WTC11 (cell line): ENCODE results near the gene JAKMIP1. TPM values are rescaled to one million over a fixed set of nuclear protein-coding genes. Genes with fewer than 3 reads are reported as not detected.

Source experiments
- ATAC-seq: fragments of 200-7000 bp; cut with Tn5 transposase; 2 replicates; pipeline ENCODE4 v1.10.0; 2021; ENCODE audit warnings: mild to moderate bottlenecking, moderate library complexity
- CTCF ChIA-PET: fragments of 300-600 bp; sonication (Branson Sonifier 250); formaldehyde crosslinking; loops from one replicate; lab custom pipeline; 2021; ENCODE audit warnings: antibody characterized with exemption; lab: Charles Lee
- POLR2A ChIA-PET: fragments of 350-600 bp; sonication (Branson Sonifier 250); formaldehyde crosslinking; loops from one replicate; lab custom pipeline; 2021; ENCODE audit warnings: antibody characterized with exemption; lab: Charles Lee
- DNase-seq: peaks from one replicate; pipeline ENCODE4 v3.0.0; 2021; ENCODE audit warnings: low spot score
- H3K27ac Mint-ChIP-seq: 2 replicates; pipeline ENCODE4 v1.8.0; 2021; ENCODE audit warnings: mixed read lengths
- H3K27me3 Mint-ChIP-seq: 2 replicates; pipeline ENCODE4 v1.8.0; 2021; ENCODE audit warnings: low read depth, mild to moderate bottlenecking, moderate library complexity, mixed read lengths
- H3K36me3 Mint-ChIP-seq: 2 replicates; pipeline ENCODE4 v1.8.0; 2021; ENCODE audit warnings: mixed read lengths
- H3K4me1 Mint-ChIP-seq: 2 replicates; pipeline ENCODE4 v1.8.0; 2022; ENCODE audit warnings: mixed read lengths
- H3K4me3 Mint-ChIP-seq: 2 replicates; pipeline ENCODE4 v1.8.0; 2021; ENCODE audit warnings: mild to moderate bottlenecking, moderate library complexity, mixed read lengths
- H3K9me3 Mint-ChIP-seq: 2 replicates; pipeline ENCODE4 v1.8.0; 2021; ENCODE audit warnings: mixed read lengths
- EMX1 ChIP-seq: fragments of 250-450 bp; sonication (Bioruptor Pico); IDR thresholded peaks from 2 replicates; pipeline ENCODE4 v1.8.0; 2021; ENCODE audit warnings: mild to moderate bottlenecking
- GRHL2 ChIP-seq: fragments of 250-450 bp; sonication (Bioruptor Pico); IDR thresholded peaks from 2 replicates; pipeline ENCODE4 v1.8.0; 2022; ENCODE audit warnings: mild to moderate bottlenecking, moderate library complexity; ENCODE audit not compliant: insufficient replicate concordance, severe bottlenecking
- GTF2I ChIP-seq: fragments of 250-450 bp; sonication (Bioruptor Pico); conservative IDR thresholded peaks from 2 replicates; pipeline ENCODE4 v1.4.0; 2021; ENCODE audit warnings: mild to moderate bottlenecking
- IRF2 ChIP-seq: sonication (generic); formaldehyde crosslinking; IDR thresholded peaks from 2 replicates; pipeline ENCODE4 v1.8.0; 2022; ENCODE audit warnings: low read depth, missing genetic modification reagents, borderline replicate concordance
- JAZF1 ChIP-seq: fragments of 250-450 bp; sonication (Bioruptor Pico); IDR thresholded peaks from 2 replicates; pipeline ENCODE4 v1.9.0; 2021; ENCODE audit warnings: moderate library complexity, mild to moderate bottlenecking, inconsistent platforms
- NFYB ChIP-seq: sonication (generic); formaldehyde crosslinking; conservative IDR thresholded peaks from 2 replicates; pipeline ENCODE4 v1.8.0; 2022; ENCODE audit warnings: low read depth, missing genetic modification reagents
- PRRX2 ChIP-seq: fragments of 250-450 bp; sonication (Bioruptor Pico); IDR thresholded peaks from 2 replicates; pipeline ENCODE4 v1.8.0; 2021; ENCODE audit warnings: mild to moderate bottlenecking
- ZNF138 ChIP-seq: sonication (generic); formaldehyde crosslinking; conservative IDR thresholded peaks from 2 replicates; pipeline ENCODE4 v1.8.1; 2022; ENCODE audit warnings: mild to moderate bottlenecking, moderate library complexity, missing genetic modification reagents
- ZNF219 ChIP-seq: sonication (generic); formaldehyde crosslinking; IDR thresholded peaks from 2 replicates; pipeline ENCODE4 v1.8.0; 2023; ENCODE audit warnings: missing genetic modification reagents, mild to moderate bottlenecking, borderline replicate concordance
- ZNF263 ChIP-seq: sonication (generic); formaldehyde crosslinking; IDR thresholded peaks from 2 replicates; pipeline ENCODE4 v1.8.1; 2022; ENCODE audit warnings: low read depth, mild to moderate bottlenecking, moderate library complexity, missing genetic modification reagents
- ZNF671 ChIP-seq: fragments of 250-450 bp; sonication (Bioruptor Pico); IDR thresholded peaks from 2 replicates; pipeline ENCODE4 v1.8.0; 2021; ENCODE audit warnings: mild to moderate bottlenecking
- total RNA-seq: library from RNA; stranded (reverse); gene quantifications from 3 replicates; pipeline ENCODE4 v1.2.3, GENCODE V29; 2021
- TF ChIP-seq, protein P1 (sequence below): sonication (generic); formaldehyde crosslinking; IDR thresholded peaks from 2 replicates; pipeline ENCODE4 v1.8.1; 2022; ENCODE audit warnings: missing genetic modification reagents, borderline replicate concordance
- TF ChIP-seq, protein P2 (sequence below): sonication (generic); formaldehyde crosslinking; IDR thresholded peaks from 2 replicates; pipeline ENCODE4 v1.8.1; 2022; ENCODE audit warnings: low read depth, mild to moderate bottlenecking, moderate library complexity, missing genetic modification reagents, borderline replicate concordance
- TF ChIP-seq, protein P3 (sequence below): sonication (generic); formaldehyde crosslinking; IDR thresholded peaks from 2 replicates; pipeline ENCODE4 v1.8.0; 2022; ENCODE audit warnings: mild to moderate bottlenecking, missing genetic modification reagents

Gene JAKMIP1
- total RNA-seq, 1 experiment from 2014 or later = 4.0 TPM

DNA sequence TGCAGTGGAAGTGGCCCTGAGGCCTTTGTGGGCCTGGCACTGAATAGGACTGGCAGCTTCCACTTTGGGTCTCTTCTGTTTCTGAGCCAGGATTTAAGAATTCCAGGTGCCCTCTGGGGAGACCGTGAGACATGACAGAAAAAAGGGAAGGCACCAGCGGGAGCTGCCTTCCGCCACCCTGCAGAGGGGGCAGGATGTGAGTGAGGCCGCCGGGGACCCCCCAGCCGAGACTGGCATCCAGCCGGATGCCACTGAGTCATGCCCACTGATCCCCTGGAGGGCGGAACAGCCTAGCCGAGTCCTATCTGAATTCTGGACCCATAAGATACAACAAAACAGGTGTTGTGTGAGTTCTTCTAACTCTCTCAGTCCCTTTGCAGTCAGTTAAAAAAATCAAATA lies 223.4 kb downstream of the JAKMIP1 start:
- H3K27me3 Mint-ChIP-seq = no peaks in the 10 kb centered on the region; the same call in 1 of the 2 replicates
- H3K9me3 Mint-ChIP-seq = no peaks in the 10 kb centered on the region
- CTCF ChIA-PET = interaction anchor here (1.0 to 2.2 kb wide), 4 partner anchors 12 to 164 kb away, joined by 3 to 11 read pairs (median 6); no protein-coding TSS in a partner anchor
- H3K4me3 Mint-ChIP-seq = no peak overlapping the region
- TF ChIP-seq, protein P1, sequence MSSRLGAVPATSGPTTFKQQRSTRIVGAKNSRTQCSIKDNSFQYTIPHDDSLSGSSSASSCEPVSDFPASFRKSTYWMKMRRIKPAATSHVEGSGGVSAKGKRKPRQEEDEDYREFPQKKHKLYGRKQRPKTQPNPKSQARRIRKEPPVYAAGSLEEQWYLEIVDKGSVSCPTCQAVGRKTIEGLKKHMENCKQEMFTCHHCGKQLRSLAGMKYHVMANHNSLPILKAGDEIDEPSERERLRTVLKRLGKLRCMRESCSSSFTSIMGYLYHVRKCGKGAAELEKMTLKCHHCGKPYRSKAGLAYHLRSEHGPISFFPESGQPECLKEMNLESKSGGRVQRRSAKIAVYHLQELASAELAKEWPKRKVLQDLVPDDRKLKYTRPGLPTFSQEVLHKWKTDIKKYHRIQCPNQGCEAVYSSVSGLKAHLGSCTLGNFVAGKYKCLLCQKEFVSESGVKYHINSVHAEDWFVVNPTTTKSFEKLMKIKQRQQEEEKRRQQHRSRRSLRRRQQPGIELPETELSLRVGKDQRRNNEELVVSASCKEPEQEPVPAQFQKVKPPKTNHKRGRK (CRISPR knock-in tag) = no peak
- no peak for TF ChIP-seq IRF2 (CRISPR knock-in tag)
- no peak for TF ChIP-seq ZNF138
- TF ChIP-seq JAZF1 (CRISPR knock-in tag) = no peak
- TF ChIP-seq NFYB (CRISPR knock-in tag) = no peak
- no peak for TF ChIP-seq PRRX2 (CRISPR knock-in tag)
- TF ChIP-seq ZNF263 (CRISPR knock-in tag) = no peak
- TF ChIP-seq ZNF219 (CRISPR knock-in tag) = no peak
- no peak for TF ChIP-seq GRHL2
- TF ChIP-seq, protein P2, sequence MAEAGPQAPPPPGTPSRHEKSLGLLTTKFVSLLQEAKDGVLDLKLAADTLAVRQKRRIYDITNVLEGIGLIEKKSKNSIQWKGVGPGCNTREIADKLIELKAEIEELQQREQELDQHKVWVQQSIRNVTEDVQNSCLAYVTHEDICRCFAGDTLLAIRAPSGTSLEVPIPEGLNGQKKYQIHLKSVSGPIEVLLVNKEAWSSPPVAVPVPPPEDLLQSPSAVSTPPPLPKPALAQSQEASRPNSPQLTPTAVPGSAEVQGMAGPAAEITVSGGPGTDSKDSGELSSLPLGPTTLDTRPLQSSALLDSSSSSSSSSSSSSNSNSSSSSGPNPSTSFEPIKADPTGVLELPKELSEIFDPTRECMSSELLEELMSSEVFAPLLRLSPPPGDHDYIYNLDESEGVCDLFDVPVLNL (CRISPR knock-in tag) = no peak
- TF ChIP-seq ZNF671 (CRISPR knock-in tag) = no peak
- TF ChIP-seq EMX1 = no peak
- TF ChIP-seq, all 79 proteins: peak for 0
- Mint-ChIP-seq H3K36me3 (no peaks in the 10 kb centered on the region), H3K27ac (no peak overlapping the region), H3K4me1 (peaks cover 5% of the 10 kb centered on the region; the same call in 1 of the 2 replicates)
- DNase-seq (no peak), ATAC-seq (no peak)
- POLR2A ChIA-PET = no interaction called here

DNA sequence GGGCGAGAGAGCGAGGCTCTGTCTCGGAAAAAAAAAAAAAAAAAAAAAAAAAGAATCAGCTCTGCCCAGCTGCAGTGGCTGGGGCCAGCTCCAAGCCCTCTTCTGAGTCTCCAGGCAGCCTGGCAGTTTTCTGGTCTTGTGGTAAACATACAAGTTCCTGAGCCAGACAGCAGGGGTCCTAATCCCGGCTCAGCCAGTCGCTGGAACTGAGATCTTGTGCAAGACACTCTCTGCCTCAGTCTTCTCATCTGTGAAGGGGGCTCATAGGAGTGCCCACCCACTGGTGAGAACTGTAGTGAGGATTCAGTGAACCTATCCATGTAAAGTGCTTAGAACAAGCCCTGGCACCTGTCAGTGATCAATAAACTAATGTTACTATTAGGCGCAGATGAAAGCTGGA lies 223.9 kb downstream of the JAKMIP1 start:
- CTCF ChIA-PET = interaction anchor here (0.7 to 2.2 kb wide), 5 partner anchors 12 to 163 kb away, joined by 3 to 11 read pairs (median 6); no protein-coding TSS in a partner anchor
- Mint-ChIP-seq H3K27ac (no peak overlapping the region), H3K9me3 (no peaks in the 10 kb centered on the region), H3K4me1 (peaks cover 9% of the 10 kb centered on the region), H3K27me3 (no peaks in the 10 kb centered on the region; the same call in 1 of the 2 replicates), H3K36me3 (no peaks in the 10 kb centered on the region), H3K4me3 (no peak overlapping the region)
- ATAC-seq = no peak
- POLR2A ChIA-PET = no interaction called here
- no peak for DNase-seq
- peak; percentile 76; the same call in 1 of the 2 replicates for TF ChIP-seq GTF2I
- TF ChIP-seq, protein P3, sequence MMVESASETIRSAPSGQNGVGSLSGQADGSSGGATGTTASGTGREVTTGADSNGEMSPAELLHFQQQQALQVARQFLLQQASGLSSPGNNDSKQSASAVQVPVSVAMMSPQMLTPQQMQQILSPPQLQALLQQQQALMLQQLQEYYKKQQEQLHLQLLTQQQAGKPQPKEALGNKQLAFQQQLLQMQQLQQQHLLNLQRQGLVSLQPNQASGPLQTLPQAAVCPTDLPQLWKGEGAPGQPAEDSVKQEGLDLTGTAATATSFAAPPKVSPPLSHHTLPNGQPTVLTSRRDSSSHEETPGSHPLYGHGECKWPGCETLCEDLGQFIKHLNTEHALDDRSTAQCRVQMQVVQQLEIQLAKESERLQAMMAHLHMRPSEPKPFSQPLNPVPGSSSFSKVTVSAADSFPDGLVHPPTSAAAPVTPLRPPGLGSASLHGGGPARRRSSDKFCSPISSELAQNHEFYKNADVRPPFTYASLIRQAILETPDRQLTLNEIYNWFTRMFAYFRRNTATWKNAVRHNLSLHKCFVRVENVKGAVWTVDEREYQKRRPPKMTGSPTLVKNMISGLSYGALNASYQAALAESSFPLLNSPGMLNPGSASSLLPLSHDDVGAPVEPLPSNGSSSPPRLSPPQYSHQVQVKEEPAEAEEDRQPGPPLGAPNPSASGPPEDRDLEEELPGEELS = no peak

Other genes with a start within 250 kb of the JAKMIP1 start
- 0.17 to 0.32 TPM (median 0.30 TPM) in 3 replicates for gene C4orf50, start 182.1 kb downstream of the JAKMIP1 start, total RNA-seq
- 33.0 to 35.8 TPM (median 34.7 TPM) in 3 replicates for gene WFS1, start 69.3 kb upstream of the JAKMIP1 start, total RNA-seq